MM.1S (cell line): ENCODE data around the gene FOXK2.

ENCODE experiments used
- EZH2 ChIP-seq: fragments of 300-600 bp; sonication (generic); optimal IDR thresholded peaks from 2 replicates; pipeline ENCODE3; 2017; ENCODE audit warnings: low read depth, mild to moderate bottlenecking, antibody characterized with exemption, low read length, mixed read lengths
- TF ChIP-seq, protein P1 (sequence below): fragments of 300-600 bp; sonication (generic); IDR thresholded peaks from 2 replicates; pipeline ENCODE4 v1.5.1; 2016; ENCODE audit warnings: antibody characterized with exemption, low read length, mixed read lengths

DNA sequence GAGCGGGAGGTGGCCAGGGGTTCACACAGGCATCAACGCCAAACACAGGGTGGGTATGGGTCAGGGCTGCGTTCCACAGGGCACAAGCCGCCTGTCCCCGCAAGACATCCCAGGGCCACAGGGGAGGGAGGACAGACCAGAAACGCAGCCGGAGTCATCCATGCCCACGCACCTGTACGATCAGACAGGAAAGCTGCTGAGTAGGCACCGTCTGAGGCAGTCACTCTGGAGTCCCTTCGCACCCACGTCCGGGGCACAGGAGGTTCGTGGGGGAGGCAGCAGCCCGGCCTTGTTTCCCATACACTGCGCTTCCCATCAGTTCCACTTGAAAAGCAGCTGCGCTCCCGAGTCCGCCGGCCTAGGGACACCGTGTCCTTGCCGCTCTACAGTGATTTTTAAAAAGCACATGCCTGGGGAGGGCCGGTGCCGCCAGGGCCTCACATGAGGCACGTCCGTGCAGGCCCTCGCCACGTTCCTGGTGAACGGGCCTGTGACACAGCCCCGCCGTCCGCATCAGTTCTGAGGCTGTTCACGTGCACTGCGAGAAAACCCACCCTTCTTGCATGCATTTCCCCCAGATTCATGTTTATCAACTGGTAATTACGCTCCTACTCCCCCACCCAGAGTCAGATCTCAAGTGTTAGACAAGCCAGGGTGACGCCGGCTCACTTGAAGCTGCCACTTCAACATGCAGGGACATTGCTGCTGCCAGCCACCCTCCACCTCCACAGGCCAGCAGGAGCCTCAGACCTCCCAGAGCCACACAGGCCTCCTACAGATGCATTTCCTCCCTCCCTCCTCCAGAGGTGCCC lies 94.0 kb downstream of the FOXK2 start:
- TF ChIP-seq, protein P1, sequence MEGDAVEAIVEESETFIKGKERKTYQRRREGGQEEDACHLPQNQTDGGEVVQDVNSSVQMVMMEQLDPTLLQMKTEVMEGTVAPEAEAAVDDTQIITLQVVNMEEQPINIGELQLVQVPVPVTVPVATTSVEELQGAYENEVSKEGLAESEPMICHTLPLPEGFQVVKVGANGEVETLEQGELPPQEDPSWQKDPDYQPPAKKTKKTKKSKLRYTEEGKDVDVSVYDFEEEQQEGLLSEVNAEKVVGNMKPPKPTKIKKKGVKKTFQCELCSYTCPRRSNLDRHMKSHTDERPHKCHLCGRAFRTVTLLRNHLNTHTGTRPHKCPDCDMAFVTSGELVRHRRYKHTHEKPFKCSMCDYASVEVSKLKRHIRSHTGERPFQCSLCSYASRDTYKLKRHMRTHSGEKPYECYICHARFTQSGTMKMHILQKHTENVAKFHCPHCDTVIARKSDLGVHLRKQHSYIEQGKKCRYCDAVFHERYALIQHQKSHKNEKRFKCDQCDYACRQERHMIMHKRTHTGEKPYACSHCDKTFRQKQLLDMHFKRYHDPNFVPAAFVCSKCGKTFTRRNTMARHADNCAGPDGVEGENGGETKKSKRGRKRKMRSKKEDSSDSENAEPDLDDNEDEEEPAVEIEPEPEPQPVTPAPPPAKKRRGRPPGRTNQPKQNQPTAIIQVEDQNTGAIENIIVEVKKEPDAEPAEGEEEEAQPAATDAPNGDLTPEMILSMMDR, result no peak
- no peak for TF ChIP-seq EZH2
